H1 (cell line): Measurements from ENCODE around the gene GRB14. TPM values are rescaled to one million over a fixed set of nuclear protein-coding genes. Genes with fewer than 3 reads are reported as not detected.

Experiments used
- RAD21 ChIP-seq, 2 experiments: IDR thresholded peaks in 1 of 2; conservative IDR thresholded peaks in 1 of 2; 2 replicates each; pipeline ENCODE4 v1.6.1; 2011; ENCODE audit warnings: low read depth in 2 of 2, low read length in 2 of 2, improper control_type of control experiment in 1 of 2, inconsistent platforms in 1 of 2, mild to moderate bottlenecking in 1 of 2, moderate library complexity in 1 of 2
- SIRT6 ChIP-seq: IDR thresholded peaks from one replicate; pipeline ENCODE4 v1.7.1; 2012; ENCODE audit warnings: low read length, inconsistent platforms
- polyA plus RNA-seq, 7 experiments: library from polyadenylated mRNA; depleted of rRNA in 3 of 7; stranded (reverse) in 5 of 7; unstranded in 2 of 7; fragments of >200 nt in 5 of 7; fragments of 200-250 nt in 2 of 7; gene quantifications; 1 replicate in 5 of 7; 2 replicates in 1 of 7; 4 replicates in 1 of 7; pipeline versions ENCODE4 v1.2.1 to v1.2.3, GENCODE V29; 2011 to 2013; ENCODE audit warnings: missing spikeins in 2 of 7, mixed read lengths in 2 of 7
- total RNA-seq: library from RNA; stranded (reverse); fragmentation: NEBNext Ultra II Directional; extraction: Animal tissue kit (Norgen Biotek cat#: 25700); gene quantifications from 2 replicates; pipeline ENCODE4 v1.2.1, GENCODE V29; 2021
- TF ChIP-seq, protein P1 (sequence below): fragments of 300-600 bp; sonication (generic); IDR thresholded peaks from 2 replicates; pipeline ENCODE4 v1.7.1; 2012; ENCODE audit warnings: low read length, moderate library complexity, mild to moderate bottlenecking, inconsistent platforms; ENCODE audit not compliant: insufficient replicate concordance

The GRB14 gene
- total and polyA plus RNA-seq, 2 of the 8 experiments (the other 6 are each of a cell fraction or from before 2014, with no cell fraction given): 2.5 to 11.6 TPM

DNA sequence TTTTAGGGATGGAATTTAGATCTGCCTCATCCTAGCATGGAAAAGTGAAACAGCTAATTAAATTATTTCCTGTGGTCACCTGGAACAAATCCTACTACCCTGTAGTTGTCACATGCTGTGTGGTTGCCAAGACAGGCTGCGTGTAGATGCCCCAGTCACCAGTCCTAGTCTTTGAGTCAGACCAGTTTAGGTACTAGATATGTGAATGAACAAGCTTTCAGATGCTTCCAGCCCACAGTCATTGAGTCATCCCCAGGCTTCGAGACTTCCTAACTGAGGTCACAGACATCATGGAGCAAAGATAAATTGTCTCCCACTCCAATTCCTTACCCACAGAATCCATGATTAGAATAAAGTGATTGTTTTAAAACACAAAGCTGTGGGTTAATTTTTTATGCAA is 35.8 kb upstream of the GRB14 start (continued):
- TF ChIP-seq, protein P1, sequence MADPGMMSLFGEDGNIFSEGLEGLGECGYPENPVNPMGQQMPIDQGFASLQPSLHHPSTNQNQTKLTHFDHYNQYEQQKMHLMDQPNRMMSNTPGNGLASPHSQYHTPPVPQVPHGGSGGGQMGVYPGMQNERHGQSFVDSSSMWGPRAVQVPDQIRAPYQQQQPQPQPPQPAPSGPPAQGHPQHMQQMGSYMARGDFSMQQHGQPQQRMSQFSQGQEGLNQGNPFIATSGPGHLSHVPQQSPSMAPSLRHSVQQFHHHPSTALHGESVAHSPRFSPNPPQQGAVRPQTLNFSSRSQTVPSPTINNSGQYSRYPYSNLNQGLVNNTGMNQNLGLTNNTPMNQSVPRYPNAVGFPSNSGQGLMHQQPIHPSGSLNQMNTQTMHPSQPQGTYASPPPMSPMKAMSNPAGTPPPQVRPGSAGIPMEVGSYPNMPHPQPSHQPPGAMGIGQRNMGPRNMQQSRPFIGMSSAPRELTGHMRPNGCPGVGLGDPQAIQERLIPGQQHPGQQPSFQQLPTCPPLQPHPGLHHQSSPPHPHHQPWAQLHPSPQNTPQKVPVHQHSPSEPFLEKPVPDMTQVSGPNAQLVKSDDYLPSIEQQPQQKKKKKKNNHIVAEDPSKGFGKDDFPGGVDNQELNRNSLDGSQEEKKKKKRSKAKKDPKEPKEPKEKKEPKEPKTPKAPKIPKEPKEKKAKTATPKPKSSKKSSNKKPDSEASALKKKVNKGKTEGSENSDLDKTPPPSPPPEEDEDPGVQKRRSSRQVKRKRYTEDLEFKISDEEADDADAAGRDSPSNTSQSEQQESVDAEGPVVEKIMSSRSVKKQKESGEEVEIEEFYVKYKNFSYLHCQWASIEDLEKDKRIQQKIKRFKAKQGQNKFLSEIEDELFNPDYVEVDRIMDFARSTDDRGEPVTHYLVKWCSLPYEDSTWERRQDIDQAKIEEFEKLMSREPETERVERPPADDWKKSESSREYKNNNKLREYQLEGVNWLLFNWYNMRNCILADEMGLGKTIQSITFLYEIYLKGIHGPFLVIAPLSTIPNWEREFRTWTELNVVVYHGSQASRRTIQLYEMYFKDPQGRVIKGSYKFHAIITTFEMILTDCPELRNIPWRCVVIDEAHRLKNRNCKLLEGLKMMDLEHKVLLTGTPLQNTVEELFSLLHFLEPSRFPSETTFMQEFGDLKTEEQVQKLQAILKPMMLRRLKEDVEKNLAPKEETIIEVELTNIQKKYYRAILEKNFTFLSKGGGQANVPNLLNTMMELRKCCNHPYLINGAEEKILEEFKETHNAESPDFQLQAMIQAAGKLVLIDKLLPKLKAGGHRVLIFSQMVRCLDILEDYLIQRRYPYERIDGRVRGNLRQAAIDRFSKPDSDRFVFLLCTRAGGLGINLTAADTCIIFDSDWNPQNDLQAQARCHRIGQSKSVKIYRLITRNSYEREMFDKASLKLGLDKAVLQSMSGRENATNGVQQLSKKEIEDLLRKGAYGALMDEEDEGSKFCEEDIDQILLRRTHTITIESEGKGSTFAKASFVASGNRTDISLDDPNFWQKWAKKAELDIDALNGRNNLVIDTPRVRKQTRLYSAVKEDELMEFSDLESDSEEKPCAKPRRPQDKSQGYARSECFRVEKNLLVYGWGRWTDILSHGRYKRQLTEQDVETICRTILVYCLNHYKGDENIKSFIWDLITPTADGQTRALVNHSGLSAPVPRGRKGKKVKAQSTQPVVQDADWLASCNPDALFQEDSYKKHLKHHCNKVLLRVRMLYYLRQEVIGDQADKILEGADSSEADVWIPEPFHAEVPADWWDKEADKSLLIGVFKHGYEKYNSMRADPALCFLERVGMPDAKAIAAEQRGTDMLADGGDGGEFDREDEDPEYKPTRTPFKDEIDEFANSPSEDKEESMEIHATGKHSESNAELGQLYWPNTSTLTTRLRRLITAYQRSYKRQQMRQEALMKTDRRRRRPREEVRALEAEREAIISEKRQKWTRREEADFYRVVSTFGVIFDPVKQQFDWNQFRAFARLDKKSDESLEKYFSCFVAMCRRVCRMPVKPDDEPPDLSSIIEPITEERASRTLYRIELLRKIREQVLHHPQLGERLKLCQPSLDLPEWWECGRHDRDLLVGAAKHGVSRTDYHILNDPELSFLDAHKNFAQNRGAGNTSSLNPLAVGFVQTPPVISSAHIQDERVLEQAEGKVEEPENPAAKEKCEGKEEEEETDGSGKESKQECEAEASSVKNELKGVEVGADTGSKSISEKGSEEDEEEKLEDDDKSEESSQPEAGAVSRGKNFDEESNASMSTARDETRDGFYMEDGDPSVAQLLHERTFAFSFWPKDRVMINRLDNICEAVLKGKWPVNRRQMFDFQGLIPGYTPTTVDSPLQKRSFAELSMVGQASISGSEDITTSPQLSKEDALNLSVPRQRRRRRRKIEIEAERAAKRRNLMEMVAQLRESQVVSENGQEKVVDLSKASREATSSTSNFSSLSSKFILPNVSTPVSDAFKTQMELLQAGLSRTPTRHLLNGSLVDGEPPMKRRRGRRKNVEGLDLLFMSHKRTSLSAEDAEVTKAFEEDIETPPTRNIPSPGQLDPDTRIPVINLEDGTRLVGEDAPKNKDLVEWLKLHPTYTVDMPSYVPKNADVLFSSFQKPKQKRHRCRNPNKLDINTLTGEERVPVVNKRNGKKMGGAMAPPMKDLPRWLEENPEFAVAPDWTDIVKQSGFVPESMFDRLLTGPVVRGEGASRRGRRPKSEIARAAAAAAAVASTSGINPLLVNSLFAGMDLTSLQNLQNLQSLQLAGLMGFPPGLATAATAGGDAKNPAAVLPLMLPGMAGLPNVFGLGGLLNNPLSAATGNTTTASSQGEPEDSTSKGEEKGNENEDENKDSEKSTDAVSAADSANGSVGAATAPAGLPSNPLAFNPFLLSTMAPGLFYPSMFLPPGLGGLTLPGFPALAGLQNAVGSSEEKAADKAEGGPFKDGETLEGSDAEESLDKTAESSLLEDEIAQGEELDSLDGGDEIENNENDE: no peak
- no peak for TF ChIP-seq SIRT6
- TF ChIP-seq RAD21 (IDR thresholded peaks at IDR 0.05 in 1 of 2, conservative IDR thresholded peaks at IDR 0.05 in 1 of 2; ENCODE audit: low read depth in 2 of 2, low read length in 2 of 2): no peak
